Measurements from ENCODE around the gene OLIG2. TPM values are rescaled to one million over a fixed set of nuclear protein-coding genes. Genes with fewer than 3 reads are reported as not detected.

OLIG2 gene
- total RNA-seq, 1 donor from 2014 or later, result not detected

GRCh38 chr21:33010931-33011330 is 14.8 kb upstream of the OLIG2 start:
- Mint-ChIP-seq H3K4me3 (no peak overlapping the region), H3K36me3 (ENCODE audit: low read depth) (no peaks in the 10 kb centered on the region), H3K9me3 (no peaks in the 10 kb centered on the region), H3K4me1 (ENCODE audit: low read depth) (no peaks in the 10 kb centered on the region), H3K27me3 (ENCODE audit: insufficient read depth) (peaks cover 16% of the 10 kb centered on the region), H3K27ac (no peak overlapping the region)
- DNase-seq (ENCODE audit: low spot score), result no peak
- intact Hi-C loops (cut with micrococcal nuclease), result no loop called here

- Mint-ChIP-seq H3K27ac (no peak overlapping the region), H3K4me1 (ENCODE audit: low read depth) (no peaks in the 10 kb centered on the region), H3K9me3 (no peaks in the 10 kb centered on the region), H3K36me3 (ENCODE audit: low read depth) (no peaks in the 10 kb centered on the region), H3K4me3 (no peak overlapping the region), H3K27me3 (ENCODE audit: insufficient read depth) (peaks cover 16% of the 10 kb centered on the region)
- intact Hi-C loops (cut with micrococcal nuclease), result no loop called here
- DNase-seq (ENCODE audit: low spot score), result no peak
Observed at GRCh38 chr21:33011462-33011861, 14.3 kb upstream of the OLIG2 start.

GRCh38 chr21:33013626-33014025 is 12.1 kb upstream of the OLIG2 start:
- Mint-ChIP-seq H3K36me3 (ENCODE audit: low read depth) (no peaks in the 10 kb centered on the region), H3K4me3 (no peak overlapping the region), H3K27ac (no peak overlapping the region), H3K9me3 (no peaks in the 10 kb centered on the region), H3K4me1 (ENCODE audit: low read depth) (peaks cover 1% of the 10 kb centered on the region), H3K27me3 (ENCODE audit: insufficient read depth) (peaks cover 30% of the 10 kb centered on the region)
- intact Hi-C loops (cut with micrococcal nuclease), result no loop called here
- DNase-seq (ENCODE audit: low spot score), result no peak

GRCh38 chr21:33014331-33014730 is 11.4 kb upstream of the OLIG2 start:
- intact Hi-C loops (cut with micrococcal nuclease), result no loop called here
- H3K36me3 Mint-ChIP-seq (ENCODE audit: low read depth), result no peaks in the 10 kb centered on the region
- no peak overlapping the region for H3K27ac Mint-ChIP-seq
- H3K4me1 Mint-ChIP-seq (ENCODE audit: low read depth), result peaks cover 8% of the 10 kb centered on the region
- DNase-seq (ENCODE audit: low spot score), result no peak
- no peaks in the 10 kb centered on the region for H3K9me3 Mint-ChIP-seq
- H3K4me3 Mint-ChIP-seq, result no peak overlapping the region
- peaks cover 37% of the 10 kb centered on the region for H3K27me3 Mint-ChIP-seq (ENCODE audit: insufficient read depth)

GRCh38 chr21:33015096-33015495 is 10.6 kb upstream of the OLIG2 start:
- Mint-ChIP-seq H3K4me1 (ENCODE audit: low read depth) (peaks cover 10% of the 10 kb centered on the region), H3K9me3 (no peaks in the 10 kb centered on the region), H3K36me3 (ENCODE audit: low read depth) (no peaks in the 10 kb centered on the region), H3K27ac (no peak overlapping the region), H3K4me3 (no peak overlapping the region), H3K27me3 (ENCODE audit: insufficient read depth) (peaks cover 40% of the 10 kb centered on the region)
- DNase-seq (ENCODE audit: low spot score), result no peak
- intact Hi-C loops (cut with micrococcal nuclease), result no loop called here

- Mint-ChIP-seq H3K4me1 (ENCODE audit: low read depth) (peaks cover 10% of the 10 kb centered on the region), H3K27me3 (ENCODE audit: insufficient read depth) (peaks cover 46% of the 10 kb centered on the region), H3K36me3 (ENCODE audit: low read depth) (no peaks in the 10 kb centered on the region), H3K9me3 (no peaks in the 10 kb centered on the region), H3K27ac (no peak overlapping the region), H3K4me3 (no peak overlapping the region)
- intact Hi-C loops (cut with micrococcal nuclease), result no loop called here
- no peak for DNase-seq (ENCODE audit: low spot score)
Observed at GRCh38 chr21:33015756-33016155, 10.0 kb upstream of the OLIG2 start.

- Mint-ChIP-seq H3K36me3 (ENCODE audit: low read depth) (peaks cover under 1% of the 10 kb centered on the region), H3K4me1 (ENCODE audit: low read depth) (peaks cover 10% of the 10 kb centered on the region), H3K9me3 (no peaks in the 10 kb centered on the region), H3K27ac (no peak overlapping the region), H3K27me3 (ENCODE audit: insufficient read depth) (peaks cover 67% of the 10 kb centered on the region), H3K4me3 (no peak overlapping the region)
- no peak for DNase-seq (ENCODE audit: low spot score)
- intact Hi-C loops (cut with micrococcal nuclease), result no loop called here
Observed at GRCh38 chr21:33018707-33019465, 6.8 kb upstream of the OLIG2 start.

GRCh38 chr21:33019516-33019884 is 6.2 kb upstream of the OLIG2 start:
- intact Hi-C loops (cut with micrococcal nuclease), result no loop called here
- H3K4me1 Mint-ChIP-seq (ENCODE audit: low read depth), result peaks cover 16% of the 10 kb centered on the region
- peaks cover 73% of the 10 kb centered on the region for H3K27me3 Mint-ChIP-seq (ENCODE audit: insufficient read depth)
- no peaks in the 10 kb centered on the region for H3K9me3 Mint-ChIP-seq
- no peak for DNase-seq (ENCODE audit: low spot score)
- H3K27ac Mint-ChIP-seq, result no peak overlapping the region
- H3K4me3 Mint-ChIP-seq, result no peak overlapping the region
- H3K36me3 Mint-ChIP-seq (ENCODE audit: low read depth), result peaks cover 1% of the 10 kb centered on the region

GRCh38 chr21:33019885-33020557 is 5.7 kb upstream of the OLIG2 start:
- intact Hi-C loops (cut with micrococcal nuclease), result loop anchor here (10.0 kb wide), 1 partner anchor 185 kb away; no protein-coding TSS in a partner anchor
- no peak overlapping the region for H3K27ac Mint-ChIP-seq
- peaks cover 16% of the 10 kb centered on the region for H3K4me1 Mint-ChIP-seq (ENCODE audit: low read depth)
- H3K9me3 Mint-ChIP-seq, result no peaks in the 10 kb centered on the region
- H3K4me3 Mint-ChIP-seq, result no peak overlapping the region
- H3K27me3 Mint-ChIP-seq (ENCODE audit: insufficient read depth), result peaks cover 77% of the 10 kb centered on the region
- peaks cover 1% of the 10 kb centered on the region for H3K36me3 Mint-ChIP-seq (ENCODE audit: low read depth)
- no peak for DNase-seq (ENCODE audit: low spot score)

GRCh38 chr21:33020558-33021100 is 5.1 kb upstream of the OLIG2 start:
- intact Hi-C loops (cut with micrococcal nuclease), result loop anchor here (10.0 kb wide), 1 partner anchor 186 kb away; no protein-coding TSS in a partner anchor
- no peak for DNase-seq (ENCODE audit: low spot score)
- no peak overlapping the region for H3K4me3 Mint-ChIP-seq
- H3K27me3 Mint-ChIP-seq (ENCODE audit: insufficient read depth), result peaks cover 76% of the 10 kb centered on the region
- H3K9me3 Mint-ChIP-seq, result no peaks in the 10 kb centered on the region
- H3K36me3 Mint-ChIP-seq (ENCODE audit: low read depth), result peaks cover 1% of the 10 kb centered on the region
- H3K4me1 Mint-ChIP-seq (ENCODE audit: low read depth), result peaks cover 16% of the 10 kb centered on the region
- H3K27ac Mint-ChIP-seq, result no peak overlapping the region

GRCh38 chr21:33021150-33021549 is 4.6 kb upstream of the OLIG2 start:
- Mint-ChIP-seq H3K27me3 (ENCODE audit: insufficient read depth) (peaks cover 79% of the 10 kb centered on the region), H3K36me3 (ENCODE audit: low read depth) (peaks cover 1% of the 10 kb centered on the region), H3K4me1 (ENCODE audit: low read depth) (peaks cover 20% of the 10 kb centered on the region), H3K27ac (peak overlapping the region; percentile 23), H3K4me3 (no peak overlapping the region), H3K9me3 (no peaks in the 10 kb centered on the region)
- intact Hi-C loops (cut with micrococcal nuclease), result loop anchor here (10.0 kb wide), 1 partner anchor 186 kb away; no protein-coding TSS in a partner anchor
- no peak for DNase-seq (ENCODE audit: low spot score)

- H3K27ac Mint-ChIP-seq, result peak overlapping the region; percentile 23
- no peaks in the 10 kb centered on the region for H3K9me3 Mint-ChIP-seq
- no peak overlapping the region for H3K4me3 Mint-ChIP-seq
- H3K36me3 Mint-ChIP-seq (ENCODE audit: low read depth), result peaks cover 1% of the 10 kb centered on the region
- no peak for DNase-seq (ENCODE audit: low spot score)
- H3K27me3 Mint-ChIP-seq (ENCODE audit: insufficient read depth), result peaks cover 82% of the 10 kb centered on the region
- intact Hi-C loops (cut with micrococcal nuclease), result loop anchor here (10.0 kb wide), 1 partner anchor 187 kb away; no protein-coding TSS in a partner anchor
- peaks cover 22% of the 10 kb centered on the region for H3K4me1 Mint-ChIP-seq (ENCODE audit: low read depth)
Observed at GRCh38 chr21:33021667-33022066, 4.1 kb upstream of the OLIG2 start.

GRCh38 chr21:33022489-33022827 is 3.3 kb upstream of the OLIG2 start:
- intact Hi-C loops (cut with micrococcal nuclease), result loop anchor here (10.0 kb wide), 1 partner anchor 188 kb away; no protein-coding TSS in a partner anchor
- H3K4me3 Mint-ChIP-seq, result no peak overlapping the region
- H3K9me3 Mint-ChIP-seq, result no peaks in the 10 kb centered on the region
- peaks cover 1% of the 10 kb centered on the region for H3K36me3 Mint-ChIP-seq (ENCODE audit: low read depth)
- DNase-seq (ENCODE audit: low spot score), result no peak
- peaks cover 22% of the 10 kb centered on the region for H3K4me1 Mint-ChIP-seq (ENCODE audit: low read depth)
- H3K27ac Mint-ChIP-seq, result peak overlapping the region; percentile 77
- H3K27me3 Mint-ChIP-seq (ENCODE audit: insufficient read depth), result peaks cover 82% of the 10 kb centered on the region
